Memory B cell (primary cell): Measurements from ENCODE around the gene ZSWIM4.

Source experiments
- ATAC-seq: fragments of 150-1000 bp; cut with Tn5 transposase; 2 replicates; pipeline ENCODE4 v1.10.0; 2021; ENCODE audit warnings: low read depth, mild to moderate bottlenecking, moderate library complexity
- DNase-seq, 2 donors: peaks; one replicate each; pipeline ENCODE4 v3.0.0; 2022; ENCODE audit warnings: low spot score in 2 of 2
- H3K27ac Mint-ChIP-seq: one replicate; pipeline ENCODE4 v1.8.0; 2022; ENCODE audit warnings: mild to moderate bottlenecking, moderate library complexity, mixed read lengths
- H3K27me3 Mint-ChIP-seq: one replicate; pipeline ENCODE4 v1.8.0; 2022; ENCODE audit warnings: mixed read lengths
- H3K36me3 Mint-ChIP-seq: one replicate; pipeline ENCODE4 v1.8.0; 2022; ENCODE audit warnings: mild to moderate bottlenecking, mixed read lengths
- H3K4me1 Mint-ChIP-seq: one replicate; pipeline ENCODE4 v1.8.0; 2022; ENCODE audit warnings: mixed read lengths
- H3K4me3 Mint-ChIP-seq: one replicate; pipeline ENCODE4 v1.8.0; 2022; ENCODE audit warnings: mild to moderate bottlenecking, moderate library complexity, mixed read lengths
- H3K9me3 Mint-ChIP-seq: one replicate; pipeline ENCODE4 v1.8.0; 2022; ENCODE audit warnings: mixed read lengths

Gene ZSWIM4

DNA sequence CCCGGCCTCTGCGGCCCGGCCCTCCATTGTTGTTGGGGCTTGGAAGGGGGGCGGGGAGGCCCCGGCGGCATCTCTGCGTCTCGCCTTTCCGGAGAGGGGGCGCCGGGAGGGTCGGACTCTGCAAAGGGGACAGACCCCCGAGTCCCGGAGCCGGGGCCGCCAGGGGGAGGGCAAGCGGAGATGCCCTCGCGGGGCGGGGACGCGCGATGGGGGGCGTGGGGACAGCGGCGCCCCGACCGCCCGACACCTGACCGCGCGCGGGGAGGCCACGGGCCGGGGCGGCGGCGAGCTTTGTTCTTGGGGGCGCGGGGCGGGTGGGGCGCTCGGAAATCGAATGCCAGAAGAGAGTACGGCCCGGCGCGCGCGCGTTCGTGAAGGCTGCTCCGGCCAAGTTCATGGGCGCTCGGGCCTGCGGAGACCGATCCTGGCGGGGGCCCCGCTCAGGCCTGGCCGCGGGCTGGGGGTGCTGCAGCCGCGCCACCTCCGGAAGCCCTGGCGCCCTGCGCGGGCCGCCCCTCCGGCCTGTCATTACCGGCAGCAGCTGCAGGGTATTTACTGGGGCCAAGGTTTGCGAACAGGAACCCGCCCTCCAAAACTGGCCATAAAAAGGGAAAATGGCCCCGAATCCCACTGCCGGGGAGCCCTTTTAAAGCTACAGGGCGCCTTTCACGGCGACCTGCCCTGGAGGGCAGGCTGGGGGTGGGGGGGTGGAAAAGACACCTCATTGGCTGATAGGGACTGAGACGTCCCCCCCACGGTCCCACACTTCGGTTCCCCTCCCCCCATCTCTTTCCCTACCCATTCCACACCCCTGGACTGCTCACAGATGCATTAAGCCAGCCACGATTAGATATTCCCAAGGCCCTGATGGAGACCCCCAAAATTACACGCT lies 70.6 kb downstream of the ZSWIM4 start:
- Mint-ChIP-seq H3K36me3 (no peaks in the 10 kb centered on the region), H3K4me3 (peak overlapping the region; percentile 74), H3K4me1 (peaks cover 20% of the 10 kb centered on the region), H3K27ac (no peak overlapping the region), H3K9me3 (no peaks in the 10 kb centered on the region), H3K27me3 (peaks cover 32% of the 10 kb centered on the region)
- ATAC-seq (no peak), DNase-seq (no peak)

DNA sequence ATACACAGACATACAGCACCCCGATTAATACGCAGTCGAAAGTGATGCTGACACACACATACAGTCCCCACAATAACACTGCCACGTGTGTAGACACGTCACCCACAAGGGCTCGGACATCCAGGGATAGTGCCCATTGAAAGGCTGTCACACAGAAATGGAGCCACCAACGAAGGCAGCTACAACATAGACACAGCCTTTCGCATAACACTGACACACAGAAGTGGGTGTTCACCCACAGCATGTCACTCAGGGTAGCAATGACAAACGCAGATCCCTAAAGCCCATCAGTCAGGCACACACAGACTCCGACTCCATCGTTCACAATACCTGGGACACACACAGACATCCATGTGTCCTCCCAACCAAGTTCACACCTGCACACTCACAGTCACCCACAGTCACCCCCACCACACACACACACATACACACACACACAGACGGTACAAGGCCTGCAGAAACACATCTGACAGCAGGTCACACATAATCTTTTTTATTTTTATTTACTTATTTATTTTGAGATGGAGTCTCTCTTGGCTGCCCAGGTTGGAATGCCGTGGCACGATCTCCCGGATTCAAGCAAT lies 71.3 kb downstream of the ZSWIM4 start:
- Mint-ChIP-seq H3K36me3 (no peaks in the 10 kb centered on the region), H3K27me3 (peaks cover 36% of the 10 kb centered on the region), H3K4me1 (peaks cover 21% of the 10 kb centered on the region), H3K27ac (no peak overlapping the region), H3K9me3 (no peaks in the 10 kb centered on the region), H3K4me3 (peak overlapping the region; percentile 74)
- DNase-seq (no peak), ATAC-seq (no peak)

- Mint-ChIP-seq H3K9me3 (no peaks in the 10 kb centered on the region), H3K27me3 (peaks cover 41% of the 10 kb centered on the region), H3K36me3 (no peaks in the 10 kb centered on the region), H3K4me1 (peaks cover 21% of the 10 kb centered on the region), H3K27ac (no peak overlapping the region), H3K4me3 (no peak overlapping the region)
- no peak for ATAC-seq
- no peak for DNase-seq
Measured at GRCh38 chr19:13868663-13869062, 73.4 kb downstream of the ZSWIM4 start.

DNA sequence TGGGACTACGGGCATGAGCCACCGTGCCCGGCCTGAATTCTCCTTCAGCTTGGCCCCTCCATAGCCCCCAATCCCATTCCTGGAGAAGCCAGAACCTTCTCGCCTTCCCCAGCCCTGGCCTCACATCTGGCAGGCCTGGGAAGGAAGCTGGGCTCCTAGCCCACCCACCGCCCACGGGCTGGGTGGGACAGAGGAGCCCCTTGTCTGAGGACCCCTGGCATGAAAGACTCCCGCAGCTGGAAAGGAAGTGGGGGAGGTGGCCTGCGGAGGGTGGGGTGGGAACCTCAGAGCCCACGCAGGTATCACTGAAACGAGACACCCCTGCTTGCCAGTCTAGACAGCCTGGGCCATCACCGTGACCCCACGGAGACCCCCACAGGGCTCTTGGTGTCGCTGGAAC lies 74.0 kb downstream of the ZSWIM4 start:
- H3K4me1 Mint-ChIP-seq: peaks cover 19% of the 10 kb centered on the region
- no peaks in the 10 kb centered on the region for H3K9me3 Mint-ChIP-seq
- peaks cover 38% of the 10 kb centered on the region for H3K27me3 Mint-ChIP-seq
- ATAC-seq (no peak), DNase-seq (no peak)
- no peak overlapping the region for H3K4me3 Mint-ChIP-seq
- no peak overlapping the region for H3K27ac Mint-ChIP-seq
- no peaks in the 10 kb centered on the region for H3K36me3 Mint-ChIP-seq

DNA sequence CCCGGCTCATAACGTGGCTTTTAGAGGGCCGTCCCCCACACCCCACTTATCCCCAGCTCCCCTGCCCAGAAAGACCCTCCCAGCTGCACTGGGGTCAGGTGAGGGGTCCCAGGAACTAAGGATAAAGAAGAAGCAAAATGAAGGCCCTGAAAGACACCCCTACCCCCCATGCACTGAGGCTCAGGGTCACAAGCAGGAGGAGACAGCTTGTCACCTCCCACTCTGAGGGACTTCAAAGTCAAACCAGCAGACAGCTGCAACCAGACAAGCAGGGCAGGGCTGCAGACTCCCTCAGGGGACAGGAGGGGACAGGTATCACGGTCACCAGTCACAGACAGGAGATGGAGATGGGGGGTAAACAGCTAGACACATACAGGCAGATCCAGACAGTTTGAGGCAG lies 75.6 kb downstream of the ZSWIM4 start:
- no peak overlapping the region for H3K27ac Mint-ChIP-seq
- no peak for ATAC-seq
- H3K27me3 Mint-ChIP-seq: peaks cover 35% of the 10 kb centered on the region
- no peaks in the 10 kb centered on the region for H3K9me3 Mint-ChIP-seq
- no peak overlapping the region for H3K4me3 Mint-ChIP-seq
- peaks cover 15% of the 10 kb centered on the region for H3K4me1 Mint-ChIP-seq
- DNase-seq: no peak
- no peaks in the 10 kb centered on the region for H3K36me3 Mint-ChIP-seq

DNA sequence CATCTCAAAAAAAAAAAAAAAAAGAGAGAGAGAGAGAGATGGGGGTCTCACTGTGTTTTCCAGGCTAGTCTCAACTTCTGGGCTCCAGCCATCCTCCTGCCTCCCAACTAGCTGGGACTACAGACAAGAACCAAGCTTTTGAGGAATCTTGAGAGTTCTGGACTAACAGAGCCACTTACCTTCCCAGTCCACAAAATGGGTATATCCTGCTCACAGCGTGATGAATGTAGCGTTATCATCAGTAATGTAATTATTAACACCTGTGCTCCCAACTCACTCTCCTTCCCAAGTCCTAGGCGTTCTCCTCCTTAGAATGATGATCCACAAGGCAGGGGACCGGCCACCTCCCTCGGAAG lies 77.1 kb downstream of the ZSWIM4 start:
- Mint-ChIP-seq H3K36me3 (no peaks in the 10 kb centered on the region), H3K9me3 (no peaks in the 10 kb centered on the region), H3K4me3 (peak overlapping the region; percentile 74), H3K27me3 (peaks cover 28% of the 10 kb centered on the region), H3K27ac (no peak overlapping the region), H3K4me1 (peaks cover 8% of the 10 kb centered on the region)
- no peak for ATAC-seq
- DNase-seq: no peak

DNA sequence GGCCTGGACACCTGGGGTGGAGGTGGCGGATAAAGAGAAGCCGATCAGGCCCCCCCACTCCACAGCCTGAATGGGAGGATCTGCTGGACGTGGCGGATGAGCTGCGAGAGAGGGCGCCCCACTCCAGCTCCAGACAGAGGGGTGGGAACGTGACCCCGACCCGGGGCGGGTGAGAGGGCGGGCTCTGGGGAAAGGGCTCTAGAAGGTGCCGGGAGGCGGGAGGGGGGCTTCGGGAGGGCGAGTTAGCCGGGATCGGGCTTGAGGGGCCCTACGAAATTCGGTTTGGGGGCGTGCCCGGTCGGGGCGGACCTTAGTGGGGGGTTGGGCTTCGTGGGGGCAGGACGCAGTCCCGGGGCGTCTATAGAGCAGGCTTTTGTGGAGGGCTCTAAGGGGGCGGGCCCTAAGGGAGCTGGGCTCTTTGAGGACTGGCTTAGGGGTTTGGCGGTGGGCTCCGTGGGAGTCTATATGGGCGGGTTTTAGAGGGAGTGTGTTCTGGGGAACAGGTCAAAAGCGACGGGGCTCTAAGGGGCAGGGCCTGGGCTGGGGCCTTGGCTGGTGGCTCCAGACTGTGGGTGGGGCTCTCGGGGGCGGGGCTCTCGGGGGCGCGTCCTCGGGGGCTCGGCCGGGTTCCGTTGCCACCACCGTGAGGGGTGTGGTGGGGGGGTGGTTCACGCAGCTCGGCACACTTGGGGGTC lies 77.6 kb downstream of the ZSWIM4 start:
- peak; percentile 80 for ATAC-seq
- peaks cover 8% of the 10 kb centered on the region for H3K4me1 Mint-ChIP-seq
- H3K27me3 Mint-ChIP-seq: peaks cover 23% of the 10 kb centered on the region

DNA sequence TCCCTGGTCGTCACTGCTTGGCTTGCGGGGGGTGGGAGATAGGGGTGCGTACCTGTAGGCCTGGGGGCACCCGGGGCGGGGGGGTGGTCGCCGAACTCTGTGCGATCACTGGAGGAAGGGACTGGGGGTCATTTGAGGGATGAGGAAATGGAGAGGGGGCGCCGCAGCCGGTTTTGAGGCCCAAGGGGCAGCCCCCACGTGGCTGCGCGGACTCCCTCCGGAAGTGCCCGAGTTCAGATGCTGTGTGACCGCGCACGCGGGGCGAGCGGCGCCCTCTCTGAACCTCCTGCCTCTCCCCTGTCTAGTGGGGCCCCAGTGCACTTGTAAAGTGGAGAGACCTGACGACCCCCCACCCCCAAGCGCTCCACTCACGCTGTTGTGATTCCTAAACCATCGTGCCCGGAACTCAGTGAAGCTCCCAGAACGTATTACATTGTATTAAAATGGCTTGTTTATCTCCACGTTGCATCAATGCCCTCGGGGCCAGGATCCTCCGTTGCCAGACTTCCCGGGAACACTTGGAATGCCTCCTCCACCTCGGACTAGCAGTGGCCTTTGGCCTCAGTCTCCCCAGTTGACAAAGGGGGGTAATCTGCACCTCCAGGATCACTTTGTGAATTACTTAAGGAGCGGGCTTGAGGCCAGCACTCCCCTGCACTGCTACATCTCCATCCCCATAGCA lies 78.7 kb downstream of the ZSWIM4 start:
- DNase-seq: no peak
- Mint-ChIP-seq H3K27me3 (peaks cover 18% of the 10 kb centered on the region), H3K4me1 (peaks cover 8% of the 10 kb centered on the region), H3K4me3 (no peak overlapping the region), H3K36me3 (no peaks in the 10 kb centered on the region), H3K27ac (no peak overlapping the region), H3K9me3 (no peaks in the 10 kb centered on the region)
- no peak for ATAC-seq

More for the DNA sequence above, 77.6 kb downstream of the ZSWIM4 start:
- Mint-ChIP-seq H3K36me3 (no peaks in the 10 kb centered on the region), H3K4me3 (peak overlapping the region; percentile 74), H3K9me3 (no peaks in the 10 kb centered on the region), H3K27ac (no peak overlapping the region)
- peak in 1 of 2 donors; percentile 53 for DNase-seq

DNA sequence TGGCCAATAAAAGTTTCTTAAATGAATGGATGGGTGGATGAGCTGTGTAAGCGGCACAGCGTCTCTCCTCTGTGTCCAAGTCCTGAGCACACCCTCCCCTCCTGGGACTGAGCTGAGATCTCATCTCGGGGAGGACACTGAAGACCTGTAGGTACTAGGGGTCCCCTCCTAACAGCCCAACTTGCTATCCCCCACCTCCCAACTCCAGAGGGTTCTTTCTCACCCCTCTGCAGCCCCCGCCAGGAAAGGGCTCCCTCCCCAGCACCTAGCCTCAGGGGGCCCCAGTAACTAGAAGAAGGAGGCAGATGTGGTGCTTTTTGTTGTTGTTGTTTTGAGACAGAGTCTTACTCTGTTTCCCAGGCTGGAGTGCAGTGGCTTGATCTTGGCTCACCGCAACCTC lies 80.6 kb downstream of the ZSWIM4 start:
- Mint-ChIP-seq H3K4me1 (peaks cover 9% of the 10 kb centered on the region), H3K4me3 (no peak overlapping the region)
- ATAC-seq: no peak

GRCh38 chr19:13876834-13877233 lies 81.6 kb downstream of the ZSWIM4 start, which contains the start of gene NANOS3:
Gene NANOS3, plus strand, starts transcription at chr19:13877134. Its CDS starts 115 bp downstream, at chr19:13877249.
- H3K9me3 Mint-ChIP-seq: no peaks in the 10 kb centered on the region

More for the DNA sequence above, 80.6 kb downstream of the ZSWIM4 start:
- H3K9me3 Mint-ChIP-seq: no peaks in the 10 kb centered on the region
- H3K36me3 Mint-ChIP-seq: no peaks in the 10 kb centered on the region
- H3K27ac Mint-ChIP-seq: no peak overlapping the region
- no peak for DNase-seq
- H3K27me3 Mint-ChIP-seq: peaks cover 13% of the 10 kb centered on the region

DNA sequence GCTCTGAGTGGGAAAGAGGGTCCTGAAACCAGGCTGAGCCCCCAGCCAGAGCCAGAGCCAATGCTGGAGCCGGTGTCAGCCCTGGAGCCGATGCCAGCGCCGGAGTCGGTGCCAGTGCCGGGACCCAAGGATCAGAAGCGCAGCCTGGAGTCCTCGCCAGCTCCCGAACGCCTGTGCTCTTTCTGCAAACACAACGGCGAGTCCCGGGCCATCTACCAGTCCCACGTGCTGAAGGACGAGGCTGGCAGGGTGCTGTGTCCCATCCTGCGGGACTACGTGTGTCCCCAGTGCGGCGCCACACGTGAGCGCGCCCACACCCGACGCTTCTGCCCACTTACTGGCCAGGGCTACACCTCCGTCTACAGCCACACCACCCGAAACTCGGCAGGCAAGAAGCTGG lies 82.1 kb downstream of the ZSWIM4 start:
- Mint-ChIP-seq H3K27me3 (peaks cover 9% of the 10 kb centered on the region), H3K27ac (no peak overlapping the region), H3K36me3 (no peaks in the 10 kb centered on the region), H3K9me3 (no peaks in the 10 kb centered on the region), H3K4me3 (no peak overlapping the region), H3K4me1 (peaks cover 20% of the 10 kb centered on the region)
- ATAC-seq: no peak
- no peak for DNase-seq

More at GRCh38 chr19:13876834-13877233, 81.6 kb downstream of the ZSWIM4 start, which contains the start of gene NANOS3:
- H3K27ac Mint-ChIP-seq: no peak within 1 kb of the TSS
- peaks cover 9% of the 10 kb centered on the region for H3K27me3 Mint-ChIP-seq
- peaks cover 15% of the 10 kb centered on the region for H3K4me1 Mint-ChIP-seq
- H3K36me3 Mint-ChIP-seq: no peaks in the 10 kb centered on the region
- no peak for ATAC-seq
- no peak within 1 kb of the TSS for H3K4me3 Mint-ChIP-seq
- DNase-seq: no peak

DNA sequence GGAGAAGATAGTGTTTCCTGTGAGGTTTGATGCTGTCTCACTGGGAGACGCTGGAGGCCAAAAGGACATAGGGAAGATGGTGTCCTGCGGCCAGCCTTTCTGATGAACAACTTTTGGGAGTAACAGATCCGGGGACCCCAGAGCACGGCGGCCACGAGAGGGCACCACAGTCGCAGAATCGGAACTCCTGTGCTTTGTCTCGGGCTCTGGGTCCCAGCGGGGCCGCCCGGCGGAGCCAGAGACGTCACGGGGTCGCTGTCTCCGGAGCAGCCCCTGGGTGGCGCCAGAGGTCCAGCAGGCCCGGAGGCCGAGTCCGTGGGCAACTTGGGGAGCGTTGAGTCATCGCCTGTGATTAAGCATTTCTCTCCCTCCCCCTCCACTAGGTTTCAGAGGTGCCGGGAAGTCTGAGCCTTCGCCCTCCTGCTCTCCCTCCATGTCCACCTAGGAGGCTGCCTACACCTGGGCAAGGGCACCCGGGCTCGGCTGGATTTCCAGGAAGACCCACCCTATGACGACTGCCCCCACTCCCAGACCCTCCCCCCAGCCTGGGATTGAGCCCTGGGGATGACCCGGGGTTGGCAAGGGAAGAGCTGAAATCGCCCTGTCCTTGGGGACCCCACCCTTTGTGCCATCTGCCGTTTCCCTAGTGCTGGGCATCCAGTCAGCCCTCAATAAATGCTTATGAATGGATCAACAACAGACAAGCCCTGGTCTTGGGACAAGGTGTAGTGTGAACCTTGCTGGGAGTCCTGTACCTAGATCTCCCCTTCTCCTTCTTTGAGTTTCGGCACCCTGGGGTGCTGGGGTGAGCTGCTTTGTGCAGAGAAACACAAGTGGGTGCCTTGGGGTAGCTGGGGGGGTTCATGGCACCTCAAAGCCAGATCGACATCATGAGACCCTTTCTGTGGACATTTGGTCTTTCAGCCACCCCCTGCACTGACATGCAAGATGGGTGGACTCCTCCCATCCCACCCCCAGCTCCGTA lies 85.1 kb downstream of the ZSWIM4 start:
- peak; percentile 92 for ATAC-seq
- Mint-ChIP-seq H3K27me3 (no peaks in the 10 kb centered on the region), H3K36me3 (no peaks in the 10 kb centered on the region)

DNA sequence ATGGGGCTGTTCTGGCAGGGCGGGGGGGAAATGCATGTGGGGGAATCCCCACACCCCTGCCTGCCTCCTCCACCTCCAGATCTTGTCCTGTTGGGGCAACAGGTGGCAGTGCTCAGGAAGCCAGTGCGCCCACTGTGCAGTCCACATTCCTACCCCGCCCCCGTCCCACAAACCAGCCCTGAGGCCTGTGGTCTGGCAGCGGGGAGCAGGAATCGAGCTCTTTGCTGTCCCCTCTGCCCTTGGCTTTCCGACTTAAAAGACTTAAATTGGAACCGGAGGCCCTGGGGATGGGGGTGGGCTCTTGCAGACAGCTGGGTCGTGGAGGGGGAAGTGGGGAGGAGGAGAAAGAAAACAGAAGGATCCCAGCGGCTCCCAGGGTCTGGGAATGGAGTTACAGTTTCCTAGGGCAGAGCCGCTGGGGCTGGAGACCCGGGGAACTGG lies 86.0 kb downstream of the ZSWIM4 start:
- ATAC-seq (no peak), DNase-seq (no peak)
- Mint-ChIP-seq H3K4me1 (peaks cover 18% of the 10 kb centered on the region), H3K27ac (no peak overlapping the region), H3K36me3 (no peaks in the 10 kb centered on the region), H3K9me3 (no peaks in the 10 kb centered on the region), H3K4me3 (no peak overlapping the region), H3K27me3 (no peaks in the 10 kb centered on the region)

More for the DNA sequence above, 85.1 kb downstream of the ZSWIM4 start:
- Mint-ChIP-seq H3K27ac (no peak overlapping the region), H3K4me3 (peak overlapping the region; percentile 27), H3K9me3 (no peaks in the 10 kb centered on the region), H3K4me1 (peaks cover 18% of the 10 kb centered on the region)
- DNase-seq: peak; percentile 98 to 99
